NCI-H1694 (cell line): ENCODE results near the gene PFN1.
"Not testable (repeated sequence)": the region's sequence is repeated elsewhere in the genome, so short reads cannot be mapped to it uniquely, and the experiment has no call there.

ENCODE experiments used
- DNase-seq: peaks from one replicate; lab custom pipeline; 2025; lab: John Stamatoyannopoulos, UW

Gene PFN1

GRCh38 chr17:4921320-4921719 is 27.0 kb downstream of the PFN1 start:
- DNase-seq = no peak

DNA sequence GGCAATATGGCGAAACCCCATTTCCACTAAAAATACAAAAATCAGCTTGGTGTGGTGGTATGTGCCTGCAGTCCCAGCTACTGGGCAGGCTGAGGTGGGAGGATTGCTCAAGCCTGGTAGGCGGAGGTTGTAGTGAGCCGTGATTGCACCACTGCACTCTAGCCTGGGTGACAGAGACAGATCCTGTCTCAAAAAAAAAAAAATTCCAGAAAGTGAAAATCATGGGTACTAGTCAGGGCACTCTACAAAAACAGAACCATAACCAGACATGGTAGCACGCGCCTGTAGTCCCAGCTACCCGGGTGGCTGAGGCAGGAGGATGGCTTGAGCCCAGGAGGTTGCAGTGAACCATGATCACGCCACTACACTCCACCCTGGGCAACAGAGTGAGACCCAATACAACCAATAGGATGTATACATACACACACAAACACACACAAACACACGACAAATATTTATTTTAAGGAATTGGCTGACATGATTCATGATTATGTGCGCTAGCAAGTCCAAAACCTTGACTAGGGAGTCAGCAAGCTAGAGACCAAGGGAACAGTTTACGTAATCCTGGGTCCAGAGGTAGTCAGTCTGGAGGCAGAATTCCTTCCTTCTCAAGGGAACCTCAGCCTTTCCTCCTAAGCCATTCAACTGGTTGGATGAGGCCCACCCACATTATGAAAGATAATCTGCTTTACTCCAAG is 27.8 kb downstream of the PFN1 start:
- no peak for DNase-seq

DNA sequence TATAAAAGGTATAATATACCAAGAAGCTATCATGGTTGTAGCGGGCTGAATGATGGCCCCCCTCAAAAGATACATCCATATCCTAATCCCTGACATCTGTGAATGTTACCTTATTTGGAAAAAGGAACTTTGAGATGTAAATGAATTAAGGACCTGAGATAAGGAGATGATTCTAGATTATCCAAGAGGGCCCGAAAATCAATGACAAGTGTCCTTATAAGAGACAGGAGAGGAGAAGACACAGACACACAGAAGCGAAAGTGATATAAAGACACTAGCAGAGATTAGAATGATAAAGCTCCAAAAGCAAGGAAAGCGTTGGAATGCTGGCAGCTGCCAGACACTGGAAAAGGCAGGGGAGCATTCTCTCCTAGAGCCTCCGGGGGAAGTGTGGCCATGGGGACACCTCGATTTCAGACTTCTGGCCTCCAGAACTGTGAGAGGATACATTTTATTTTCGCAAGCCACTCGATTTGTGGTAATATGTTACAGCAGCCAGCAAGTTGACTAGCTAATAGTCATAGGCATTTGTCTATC is 28.8 kb downstream of the PFN1 start:
- no peak for DNase-seq

DNA sequence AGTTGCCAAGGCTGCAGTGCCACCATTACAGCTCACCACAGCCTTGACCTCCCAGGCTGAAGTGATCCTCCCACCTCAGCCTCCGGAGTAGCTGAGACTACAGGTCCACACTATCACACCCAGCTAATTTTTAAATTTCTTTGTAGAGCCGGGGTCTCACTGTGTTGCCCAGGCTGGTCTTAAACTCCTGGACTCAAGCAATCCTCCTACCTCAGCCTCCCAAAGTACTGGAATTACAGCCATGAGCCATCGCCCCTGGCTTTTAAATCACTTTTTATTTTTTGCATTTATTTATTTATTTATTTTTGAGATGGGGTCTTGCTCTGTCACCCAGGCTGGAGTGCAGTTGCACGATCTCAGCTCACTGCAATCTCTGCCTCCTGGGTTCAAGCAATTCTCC is 33.8 kb downstream of the PFN1 start:
- DNase-seq = not testable (repeated sequence)

- DNase-seq = no peak
These were observed 34.3 kb downstream of the PFN1 start for GRCh38 chr17:4913994-4914393.

- peak; percentile 51 for DNase-seq
These were observed 39.4 kb downstream of the PFN1 start for GRCh38 chr17:4908711-4909496.

GRCh38 chr17:4908301-4908700 is 40.0 kb downstream of the PFN1 start:
- DNase-seq = no peak

- not testable (repeated sequence) for DNase-seq
These were observed 41.7 kb downstream of the PFN1 start for GRCh38 chr17:4906642-4907041.

GRCh38 chr17:4903051-4903818 is 45.1 kb downstream of the PFN1 start, which contains the start of gene CHRNE:
TSS of gene CHRNE (minus strand) at chr17:4903098. CDS start at chr17:4903063, 35 bp downstream.
- peak; percentile 85 for DNase-seq

DNA sequence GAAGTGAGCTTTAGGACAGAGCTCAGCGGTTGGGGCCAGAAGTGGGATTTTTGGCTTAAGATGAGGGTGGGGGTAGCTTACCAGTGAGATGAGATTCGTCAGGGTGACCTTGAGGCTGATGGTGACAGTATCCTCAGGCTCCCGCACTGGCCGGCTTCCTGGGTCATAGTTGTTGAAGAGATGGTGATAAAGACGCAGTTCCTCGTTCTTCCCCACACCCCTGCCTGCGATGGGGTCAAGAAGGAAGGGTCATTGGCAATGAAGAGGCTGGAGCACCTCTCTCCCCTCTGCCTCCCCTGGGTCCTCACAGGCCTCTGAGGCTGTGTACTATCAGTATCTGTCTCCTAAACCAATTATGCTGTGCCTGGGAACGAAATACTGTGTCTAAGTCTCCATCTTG is 45.8 kb downstream of the PFN1 start:
- no peak for DNase-seq

DNA sequence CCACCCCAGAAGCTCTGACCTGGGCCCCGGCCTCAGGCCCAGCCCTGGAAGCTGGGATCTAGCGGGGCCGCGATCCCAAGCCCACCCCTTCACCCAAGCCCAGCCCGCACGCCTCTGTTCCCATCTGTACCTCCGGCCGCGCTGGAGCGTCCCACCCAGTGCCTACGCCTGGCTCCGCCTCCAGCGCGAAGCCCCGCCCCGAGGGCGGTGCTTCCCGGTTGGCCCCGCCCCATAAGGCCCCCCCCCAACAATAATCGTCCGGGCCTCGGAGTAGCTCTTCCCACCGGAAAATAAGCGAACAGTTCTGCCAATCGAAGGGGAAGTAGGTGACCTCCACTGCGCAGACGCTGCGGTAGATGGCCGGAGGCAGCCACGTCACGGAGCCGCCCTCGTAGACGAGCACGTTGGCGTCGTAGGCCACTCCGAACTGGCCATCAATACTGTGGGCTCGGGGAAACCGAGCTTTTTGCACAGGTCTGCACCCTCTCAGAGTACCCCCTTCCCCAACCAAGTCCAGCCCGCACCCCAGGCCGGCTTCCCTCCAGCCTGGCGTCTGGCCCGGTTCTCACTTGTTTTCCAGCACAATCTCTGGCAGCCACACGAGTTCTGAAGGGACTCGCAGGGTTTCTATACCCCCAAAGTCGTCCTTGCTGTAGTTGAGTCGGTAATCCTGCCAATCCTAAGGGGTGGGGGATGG is 46.5 kb downstream of the PFN1 start:
- no peak for DNase-seq

GRCh38 chr17:4901108-4901647 is 47.2 kb downstream of the PFN1 start:
- DNase-seq = no peak

GRCh38 chr17:4900231-4901107 is 47.9 kb downstream of the PFN1 start:
- no peak for DNase-seq

GRCh38 chr17:4899341-4900230 is 48.7 kb downstream of the PFN1 start, which contains the start of gene C17orf107:
TSS of gene C17orf107 (plus strand) at chr17:4899536. CDS start at chr17:4899763, 227 bp downstream.
- DNase-seq = no peak

- no peak for DNase-seq
These were observed 49.4 kb downstream of the PFN1 start for GRCh38 chr17:4898927-4899326.

GRCh38 chr17:4898351-4898750 is 50.0 kb downstream of the PFN1 start:
- DNase-seq = no peak

DNA sequence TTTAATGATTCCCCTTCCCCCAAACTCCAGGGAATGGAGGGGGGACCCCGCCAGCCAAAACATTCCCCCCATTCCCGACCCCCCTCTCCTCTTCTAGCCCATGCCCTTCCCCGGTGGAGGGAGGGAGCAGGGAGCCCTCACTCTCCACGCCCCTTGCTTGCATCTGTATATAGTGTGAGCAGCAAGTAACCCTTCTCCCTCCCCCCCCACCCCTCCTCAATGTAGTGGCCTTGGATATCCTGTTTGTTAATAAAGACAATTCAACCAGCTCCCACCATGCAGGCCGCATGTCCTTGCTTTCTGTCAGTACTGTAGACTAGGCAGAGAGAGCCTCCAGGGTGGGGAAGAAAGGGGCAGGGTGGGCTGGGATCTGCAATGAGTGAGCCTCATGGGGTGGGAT is 50.5 kb downstream of the PFN1 start:
- no peak for DNase-seq

DNA sequence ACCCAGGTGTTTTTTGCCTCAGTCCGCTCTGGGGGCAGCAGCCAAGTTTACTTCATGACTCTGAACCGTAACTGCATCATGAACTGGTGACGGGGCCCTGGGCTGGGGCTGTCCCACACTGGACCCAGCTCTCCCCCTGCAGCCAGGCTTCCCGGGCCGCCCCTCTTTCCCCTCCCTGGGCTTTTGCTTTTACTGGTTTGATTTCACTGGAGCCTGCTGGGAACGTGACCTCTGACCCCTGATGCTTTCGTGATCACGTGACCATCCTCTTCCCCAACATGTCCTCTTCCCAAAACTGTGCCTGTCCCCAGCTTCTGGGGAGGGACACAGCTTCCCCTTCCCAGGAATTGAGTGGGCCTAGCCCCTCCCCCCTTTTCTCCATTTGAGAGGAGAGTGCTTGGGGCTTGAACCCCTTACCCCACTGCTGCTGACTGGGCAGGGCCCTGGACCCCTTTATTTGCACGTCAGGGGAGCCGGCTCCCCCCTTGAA is 51.1 kb downstream of the PFN1 start:
- no peak for DNase-seq
